ENCODE measurements around the gene SIRPB2.

SIRPB2 gene

DNA sequence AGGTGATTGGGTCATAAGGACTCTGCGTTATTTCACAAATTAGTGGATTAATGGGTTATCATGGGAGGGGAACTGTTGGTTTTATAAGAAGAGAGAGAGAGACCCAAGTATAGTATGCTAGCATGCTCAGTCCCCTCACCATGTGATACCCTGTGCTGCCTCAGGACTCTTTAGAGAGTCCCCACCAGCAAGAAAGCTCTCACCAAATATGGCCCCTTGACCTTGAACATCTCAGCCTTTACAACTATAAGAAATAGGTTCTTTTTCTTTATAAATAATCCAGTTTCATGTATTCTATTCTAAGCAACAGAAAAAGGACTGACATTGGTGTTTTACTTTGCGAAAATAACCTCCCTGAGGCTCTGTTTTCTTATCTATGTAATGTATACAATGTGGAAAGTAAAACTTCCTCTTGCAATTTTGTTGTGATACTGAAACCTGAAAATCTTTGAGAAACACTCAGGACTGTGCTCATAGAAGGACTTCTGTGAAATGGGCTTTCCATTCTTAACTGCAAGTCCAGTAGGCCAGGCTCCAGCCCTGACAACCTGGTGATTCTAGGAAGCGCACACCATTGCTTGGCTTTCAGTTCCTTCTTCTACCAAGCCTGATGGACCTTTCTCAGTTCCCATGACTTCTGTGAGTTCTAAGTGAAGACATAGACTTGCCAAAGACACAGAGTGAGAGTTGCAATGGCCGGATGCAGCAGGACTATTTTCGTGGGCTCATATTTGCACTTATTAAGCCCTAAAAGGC is 44.4 kb upstream of the SIRPB2 start:
- Histone ChIP-seq H3K36me3 (ENCODE audit: control insufficient read depth, insufficient read depth, low read length) (no peaks in the 10 kb centered on the region), H3K27me3 (replicated peaks; ENCODE audit: control insufficient read depth, insufficient read depth, low read length) (no peaks in the 10 kb centered on the region), H3K4me3 (replicated peaks; ENCODE audit: low read depth, low read length) (no peak overlapping the region)
- peak; percentile 70 for DNase-seq (ENCODE audit: extremely low read depth, insufficient read length)
- TF ChIP-seq, protein P1, sequence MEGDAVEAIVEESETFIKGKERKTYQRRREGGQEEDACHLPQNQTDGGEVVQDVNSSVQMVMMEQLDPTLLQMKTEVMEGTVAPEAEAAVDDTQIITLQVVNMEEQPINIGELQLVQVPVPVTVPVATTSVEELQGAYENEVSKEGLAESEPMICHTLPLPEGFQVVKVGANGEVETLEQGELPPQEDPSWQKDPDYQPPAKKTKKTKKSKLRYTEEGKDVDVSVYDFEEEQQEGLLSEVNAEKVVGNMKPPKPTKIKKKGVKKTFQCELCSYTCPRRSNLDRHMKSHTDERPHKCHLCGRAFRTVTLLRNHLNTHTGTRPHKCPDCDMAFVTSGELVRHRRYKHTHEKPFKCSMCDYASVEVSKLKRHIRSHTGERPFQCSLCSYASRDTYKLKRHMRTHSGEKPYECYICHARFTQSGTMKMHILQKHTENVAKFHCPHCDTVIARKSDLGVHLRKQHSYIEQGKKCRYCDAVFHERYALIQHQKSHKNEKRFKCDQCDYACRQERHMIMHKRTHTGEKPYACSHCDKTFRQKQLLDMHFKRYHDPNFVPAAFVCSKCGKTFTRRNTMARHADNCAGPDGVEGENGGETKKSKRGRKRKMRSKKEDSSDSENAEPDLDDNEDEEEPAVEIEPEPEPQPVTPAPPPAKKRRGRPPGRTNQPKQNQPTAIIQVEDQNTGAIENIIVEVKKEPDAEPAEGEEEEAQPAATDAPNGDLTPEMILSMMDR (IDR thresholded peaks at IDR 0.05; ENCODE audit: insufficient read depth, low read length, poor library complexity, severe bottlenecking) = no peak

- H3K4me3 ChIP-seq (replicated peaks; ENCODE audit: low read depth, low read length) = no peak overlapping the region
- H3K36me3 ChIP-seq (ENCODE audit: control insufficient read depth, insufficient read depth, low read length) = no peaks in the 10 kb centered on the region
- H3K27me3 ChIP-seq (replicated peaks; ENCODE audit: control insufficient read depth, insufficient read depth, low read length) = no peaks in the 10 kb centered on the region
- no peak for DNase-seq (ENCODE audit: extremely low read depth, insufficient read length)
- TF ChIP-seq, protein P1 (IDR thresholded peaks at IDR 0.05; ENCODE audit: insufficient read depth, low read length, poor library complexity, severe bottlenecking) = no peak
These were observed 43.3 kb upstream of the SIRPB2 start for GRCh38 chr20:1534526-1534925.

GRCh38 chr20:1533059-1533458 is 41.8 kb upstream of the SIRPB2 start:
- no peak overlapping the region for H3K4me3 ChIP-seq (replicated peaks; ENCODE audit: low read depth, low read length)
- no peaks in the 10 kb centered on the region for H3K27me3 ChIP-seq (replicated peaks; ENCODE audit: control insufficient read depth, insufficient read depth, low read length)
- DNase-seq (ENCODE audit: extremely low read depth, insufficient read length) = no peak
- TF ChIP-seq, protein P1 (IDR thresholded peaks at IDR 0.05; ENCODE audit: insufficient read depth, low read length, poor library complexity, severe bottlenecking) = peak; percentile 33
- no peaks in the 10 kb centered on the region for H3K36me3 ChIP-seq (ENCODE audit: control insufficient read depth, insufficient read depth, low read length)

- TF ChIP-seq, protein P1 (IDR thresholded peaks at IDR 0.05; ENCODE audit: insufficient read depth, low read length, poor library complexity, severe bottlenecking) = no peak
- no peaks in the 10 kb centered on the region for H3K36me3 ChIP-seq (ENCODE audit: control insufficient read depth, insufficient read depth, low read length)
- no peaks in the 10 kb centered on the region for H3K27me3 ChIP-seq (replicated peaks; ENCODE audit: control insufficient read depth, insufficient read depth, low read length)
- no peak overlapping the region for H3K4me3 ChIP-seq (replicated peaks; ENCODE audit: low read depth, low read length)
- DNase-seq (ENCODE audit: extremely low read depth, insufficient read length) = no peak
These were observed 37.6 kb upstream of the SIRPB2 start for GRCh38 chr20:1528811-1529210.

- Histone ChIP-seq H3K4me3 (replicated peaks; ENCODE audit: low read depth, low read length) (no peak overlapping the region), H3K36me3 (ENCODE audit: control insufficient read depth, insufficient read depth, low read length) (no peaks in the 10 kb centered on the region), H3K27me3 (replicated peaks; ENCODE audit: control insufficient read depth, insufficient read depth, low read length) (no peaks in the 10 kb centered on the region)
- DNase-seq (ENCODE audit: extremely low read depth, insufficient read length) = no peak
- TF ChIP-seq, protein P1 (IDR thresholded peaks at IDR 0.05; ENCODE audit: insufficient read depth, low read length, poor library complexity, severe bottlenecking) = no peak
These were observed 36.7 kb upstream of the SIRPB2 start for GRCh38 chr20:1527923-1528322.

All from GM06990 (cell line).